ENCODE data around the gene MAPKAP1.

GRCh38 chr9:125425901-125426515 lies 281.0 kb downstream of the MAPKAP1 start:
- TF ChIP-seq POLR2A (IDR thresholded peaks at IDR 0.05) (no peak), CTCF (IDR thresholded peaks at IDR 0.05) (no peak)
